ENCODE data around the gene CAMK1D.

GRCh38 chr10:12484002-12484918, 134.9 kb downstream of the CAMK1D start:
- TF ChIP-seq GATA2 (IDR thresholded peaks at IDR 0.05; ENCODE audit: low read depth, low read length) (no peak), GATA3 (IDR thresholded peaks at IDR 0.05; ENCODE audit: low read depth, low read length) (no peak)
